ENCODE measurements around the gene ZNF677. TPM values are rescaled to one million over a fixed set of nuclear protein-coding genes. Genes with fewer than 3 reads are reported as not detected.
"Not testable (repeated sequence)": the region's sequence is repeated elsewhere in the genome, so short reads cannot be mapped to it uniquely, and the experiment has no call there.

The ZNF677 gene
- total and polyA plus RNA-seq, 2 experiments from 2014 or later = 57.2 to 74.8 TPM

DNA sequence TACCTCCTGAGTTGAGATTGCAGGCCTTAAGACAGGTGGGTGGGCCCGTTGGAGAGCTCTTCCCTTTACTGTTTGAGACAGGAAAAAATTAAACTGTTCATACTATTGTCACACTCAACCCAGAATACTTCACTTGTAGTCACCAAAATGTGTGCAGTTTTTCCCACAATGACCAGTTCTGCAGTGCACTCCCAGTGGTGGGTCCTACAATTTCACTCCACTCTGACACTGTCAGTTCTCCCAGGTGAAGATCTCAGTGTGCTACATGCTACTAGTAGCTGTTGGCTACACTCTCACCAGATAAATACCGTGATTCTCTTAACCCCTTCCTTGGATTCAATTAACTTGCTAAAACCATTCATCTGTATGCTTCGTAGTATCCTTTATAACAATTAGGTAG, 64.4 kb downstream of the ZNF677 start:
- no peak overlapping the region for H3K4me2 ChIP-seq
- peaks cover 5% of the 10 kb centered on the region; the same call in 1 of the 2 replicates for H3K4me1 ChIP-seq (ENCODE audit: insufficient read depth)
- no peaks in the 10 kb centered on the region for H4K20me1 ChIP-seq (replicated peaks; ENCODE audit: insufficient read depth)
- Mint-ChIP-seq H3K4me1 (peaks cover 9% of the 10 kb centered on the region; the same call in 2 of the 3 replicates), H3K4me3 (no peak overlapping the region), H3K27me3 (ENCODE audit: insufficient read depth, low read depth, poor library complexity) (peaks cover 7% of the 10 kb centered on the region), H3K27ac (no peak overlapping the region), H3K36me3 (ENCODE audit: low read depth) (peaks cover 7% of the 10 kb centered on the region; the same call in 2 of the 3 replicates), H3K9me3 (peaks cover 12% of the 10 kb centered on the region)
- TF ChIP-seq EZH2 (IDR thresholded peaks at IDR 0.05; ENCODE audit: low read depth, unreplicated experiment) = no peak
- TF ChIP-seq CREB1 (CRISPR knock-in tag; IDR thresholded peaks at IDR 0.05; ENCODE audit: low read depth) = no peak
- TF ChIP-seq, protein P1, sequence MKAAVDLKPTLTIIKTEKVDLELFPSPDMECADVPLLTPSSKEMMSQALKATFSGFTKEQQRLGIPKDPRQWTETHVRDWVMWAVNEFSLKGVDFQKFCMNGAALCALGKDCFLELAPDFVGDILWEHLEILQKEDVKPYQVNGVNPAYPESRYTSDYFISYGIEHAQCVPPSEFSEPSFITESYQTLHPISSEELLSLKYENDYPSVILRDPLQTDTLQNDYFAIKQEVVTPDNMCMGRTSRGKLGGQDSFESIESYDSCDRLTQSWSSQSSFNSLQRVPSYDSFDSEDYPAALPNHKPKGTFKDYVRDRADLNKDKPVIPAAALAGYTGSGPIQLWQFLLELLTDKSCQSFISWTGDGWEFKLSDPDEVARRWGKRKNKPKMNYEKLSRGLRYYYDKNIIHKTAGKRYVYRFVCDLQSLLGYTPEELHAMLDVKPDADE (IDR thresholded peaks at IDR 0.05) = no peak
- no peak for TF ChIP-seq JUNB (IDR thresholded peaks at IDR 0.05; ENCODE audit: unreplicated experiment)
- no peak for TF ChIP-seq ZNF331 (CRISPR knock-in tag; IDR thresholded peaks at IDR 0.05; ENCODE audit: low read depth)
- TF ChIP-seq, protein P2, sequence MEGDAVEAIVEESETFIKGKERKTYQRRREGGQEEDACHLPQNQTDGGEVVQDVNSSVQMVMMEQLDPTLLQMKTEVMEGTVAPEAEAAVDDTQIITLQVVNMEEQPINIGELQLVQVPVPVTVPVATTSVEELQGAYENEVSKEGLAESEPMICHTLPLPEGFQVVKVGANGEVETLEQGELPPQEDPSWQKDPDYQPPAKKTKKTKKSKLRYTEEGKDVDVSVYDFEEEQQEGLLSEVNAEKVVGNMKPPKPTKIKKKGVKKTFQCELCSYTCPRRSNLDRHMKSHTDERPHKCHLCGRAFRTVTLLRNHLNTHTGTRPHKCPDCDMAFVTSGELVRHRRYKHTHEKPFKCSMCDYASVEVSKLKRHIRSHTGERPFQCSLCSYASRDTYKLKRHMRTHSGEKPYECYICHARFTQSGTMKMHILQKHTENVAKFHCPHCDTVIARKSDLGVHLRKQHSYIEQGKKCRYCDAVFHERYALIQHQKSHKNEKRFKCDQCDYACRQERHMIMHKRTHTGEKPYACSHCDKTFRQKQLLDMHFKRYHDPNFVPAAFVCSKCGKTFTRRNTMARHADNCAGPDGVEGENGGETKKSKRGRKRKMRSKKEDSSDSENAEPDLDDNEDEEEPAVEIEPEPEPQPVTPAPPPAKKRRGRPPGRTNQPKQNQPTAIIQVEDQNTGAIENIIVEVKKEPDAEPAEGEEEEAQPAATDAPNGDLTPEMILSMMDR (conservative IDR thresholded peaks at IDR 0.05; ENCODE audit: low read depth in 2 of 2) = no peak
- no peaks in the 10 kb centered on the region for H3F3A ChIP-seq (replicated peaks; ENCODE audit: low read depth)
- H2AFZ ChIP-seq = no peak overlapping the region
- H3K4me3 ChIP-seq = no peak overlapping the region
- 0 out of 2 replicates have a peak, but pooled peaks cover 5% of the 10 kb centered on the region for H3K27me3 ChIP-seq (ENCODE audit: insufficient read depth)
- no peak for ATAC-seq
- no peaks in the 10 kb centered on the region for H3K9me2 ChIP-seq (ENCODE audit: insufficient read depth)
- H3K79me2 ChIP-seq (replicated peaks; ENCODE audit: insufficient read depth) = no peaks in the 10 kb centered on the region
- H3K27ac ChIP-seq (ENCODE audit: low read depth) = no peak overlapping the region
- no peaks in the 10 kb centered on the region; the same call in 1 of the 2 replicates for H3K36me3 ChIP-seq (ENCODE audit: insufficient read depth)
- DNase-seq (ENCODE audit: low spot score) = no peak

GRCh38 chr19:53189691-53190198, 64.9 kb downstream of the ZNF677 start:
- not testable (repeated sequence) for H2AFZ ChIP-seq; H3K4me1 ChIP-seq (ENCODE audit: insufficient read depth); H3K4me2 ChIP-seq; H3K36me3 ChIP-seq (ENCODE audit: insufficient read depth); H3K4me3 ChIP-seq; H3K4me1 Mint-ChIP-seq; H3K27me3 Mint-ChIP-seq (ENCODE audit: insufficient read depth, low read depth, poor library complexity); H3F3A ChIP-seq (replicated peaks; ENCODE audit: low read depth); H3K79me2 ChIP-seq (replicated peaks; ENCODE audit: insufficient read depth); H3K36me3 Mint-ChIP-seq (ENCODE audit: low read depth); H3K27me3 ChIP-seq (ENCODE audit: insufficient read depth); H3K4me3 Mint-ChIP-seq; H4K20me1 ChIP-seq (replicated peaks; ENCODE audit: insufficient read depth); H3K27ac Mint-ChIP-seq; ATAC-seq; H3K9me2 ChIP-seq (ENCODE audit: insufficient read depth); H3K27ac ChIP-seq (ENCODE audit: low read depth)
- TF ChIP-seq, protein P2 (conservative IDR thresholded peaks at IDR 0.05; ENCODE audit: low read depth in 2 of 2) = peak; percentile 33 to 53; a peak in 3 of 4 replicates
- H3K9me3 Mint-ChIP-seq = peaks cover 13% of the 10 kb centered on the region
- DNase-seq (ENCODE audit: low spot score) = peak; percentile 27

Other genes starting within 250 kb of the ZNF677 start
- gene ERVV-1, start 241.0 kb downstream of the ZNF677 start, total RNA-seq (2014; rRNA removed; shearing (Covaris generic)) = 0.21 and 0.35 TPM in 2 replicates
- 0.23 and 0.26 TPM in 2 replicates for gene ERVV-1, start 241.0 kb downstream of the ZNF677 start, polyA plus RNA-seq (2016; fragmentation: Nextera tagmentation; extraction: Ambion mirVana)
- gene ERVV-2, start 210.1 kb downstream of the ZNF677 start, total RNA-seq (2014; rRNA removed; shearing (Covaris generic)) = 0.87 and 1.4 TPM in 2 replicates
- gene ERVV-2, start 210.1 kb downstream of the ZNF677 start, polyA plus RNA-seq (2016; fragmentation: Nextera tagmentation; extraction: Ambion mirVana) = 0.59 and 0.74 TPM in 2 replicates
- 37.6 and 48.7 TPM in 2 replicates for gene ZNF160, start 151.5 kb downstream of the ZNF677 start, total RNA-seq (2014; rRNA removed; shearing (Covaris generic))
- 12.5 and 16.9 TPM in 2 replicates for gene ZNF160, start 151.5 kb downstream of the ZNF677 start, polyA plus RNA-seq (2016; fragmentation: Nextera tagmentation; extraction: Ambion mirVana)
- gene ZNF415, start 122.0 kb downstream of the ZNF677 start, total RNA-seq (2014; rRNA removed; shearing (Covaris generic)) = 3.9 and 9.3 TPM in 2 replicates
- gene ZNF415, start 122.0 kb downstream of the ZNF677 start, polyA plus RNA-seq (2016; fragmentation: Nextera tagmentation; extraction: Ambion mirVana) = 7.9 and 9.2 TPM in 2 replicates
- 10.8 and 11.9 TPM in 2 replicates for gene ZNF347, start 95.8 kb downstream of the ZNF677 start, total RNA-seq (2014; rRNA removed; shearing (Covaris generic))
- gene ZNF347, start 95.8 kb downstream of the ZNF677 start, polyA plus RNA-seq (2016; fragmentation: Nextera tagmentation; extraction: Ambion mirVana) = 3.4 and 4.6 TPM in 2 replicates
- 3.5 and 5.4 TPM in 2 replicates for gene ZNF665, start 61.5 kb downstream of the ZNF677 start, total RNA-seq (2014; rRNA removed; shearing (Covaris generic))
- 1.9 and 3.1 TPM in 2 replicates for gene ZNF665, start 61.5 kb downstream of the ZNF677 start, polyA plus RNA-seq (2016; fragmentation: Nextera tagmentation; extraction: Ambion mirVana)
- not detected in 2 replicates for gene VN1R2, start 3.4 kb upstream of the ZNF677 start, total RNA-seq (2014; rRNA removed; shearing (Covaris generic))
- gene VN1R2, start 3.4 kb upstream of the ZNF677 start, polyA plus RNA-seq (2016; fragmentation: Nextera tagmentation; extraction: Ambion mirVana) = not detected in 2 replicates
- gene VN1R4, start 12.8 kb upstream of the ZNF677 start, total RNA-seq (2014; rRNA removed; shearing (Covaris generic)) = not detected in 2 replicates
- not detected in 2 replicates for gene VN1R4, start 12.8 kb upstream of the ZNF677 start, polyA plus RNA-seq (2016; fragmentation: Nextera tagmentation; extraction: Ambion mirVana)
- gene ZNF845, start 78.9 kb upstream of the ZNF677 start, total RNA-seq (2014; rRNA removed; shearing (Covaris generic)) = 17.0 and 22.1 TPM in 2 replicates
- 4.3 and 5.5 TPM in 2 replicates for gene ZNF845, start 78.9 kb upstream of the ZNF677 start, polyA plus RNA-seq (2016; fragmentation: Nextera tagmentation; extraction: Ambion mirVana)
- gene ZNF525, start 110.8 kb upstream of the ZNF677 start, total RNA-seq (2014; rRNA removed; shearing (Covaris generic)) = 74.0 and 99.8 TPM in 2 replicates
- 29.5 and 39.3 TPM in 2 replicates for gene ZNF525, start 110.8 kb upstream of the ZNF677 start, polyA plus RNA-seq (2016; fragmentation: Nextera tagmentation; extraction: Ambion mirVana)
- gene ZNF765, start 140.3 kb upstream of the ZNF677 start, total RNA-seq (2014; rRNA removed; shearing (Covaris generic)) = 30.0 and 33.4 TPM in 2 replicates
- gene ZNF765, start 140.3 kb upstream of the ZNF677 start, polyA plus RNA-seq (2016; fragmentation: Nextera tagmentation; extraction: Ambion mirVana) = 9.8 and 10.3 TPM in 2 replicates
- 35.0 and 40.1 TPM in 2 replicates for gene ZNF761, start 177.1 kb upstream of the ZNF677 start, total RNA-seq (2014; rRNA removed; shearing (Covaris generic))
- gene ZNF761, start 177.1 kb upstream of the ZNF677 start, polyA plus RNA-seq (2016; fragmentation: Nextera tagmentation; extraction: Ambion mirVana) = 13.4 and 17.1 TPM in 2 replicates
- gene ZNF813, start 212.9 kb upstream of the ZNF677 start, total RNA-seq (2014; rRNA removed; shearing (Covaris generic)) = 29.3 and 30.9 TPM in 2 replicates
- gene ZNF813, start 212.9 kb upstream of the ZNF677 start, polyA plus RNA-seq (2016; fragmentation: Nextera tagmentation; extraction: Ambion mirVana) = 5.3 and 6.4 TPM in 2 replicates